HepG2 (cell line): Measurements from ENCODE around the gene CPT1B. TPM values are rescaled to one million over a fixed set of nuclear protein-coding genes. Genes with fewer than 3 reads are reported as not detected.

Source experiments
- ATAC-seq: fragments of 200-7000 bp; cut with Tn5 transposase; 3 replicates; pipeline ENCODE4 v1.9.1; 2020; ENCODE audit warnings: mild to moderate bottlenecking, moderate library complexity
- BruUV-seq: library from RNA; stranded (reverse); fragments of 400-500 nt; replicated peaks from 2 replicates; lab custom pipeline; 2021; lab: Mats Ljungman, UMichigan
- CTCF ChIA-PET: fragments of 300-600 bp; formaldehyde crosslinking; extraction: SDS; loops from one replicate; lab custom pipeline; 2021; ENCODE audit warnings: low total read pairs, inconsistent platforms, low intra/inter-chr PET ratio; lab: Yijun Ruan, JAX
- POLR2A ChIA-PET: fragments of 350-600 bp; sonication (Branson Sonifier 250); formaldehyde crosslinking; loops from one replicate; lab custom pipeline; 2020; ENCODE audit warnings: antibody characterized with exemption, inconsistent platforms; lab: Yijun Ruan, JAX
- DNase-seq: peaks from one replicate; pipeline ENCODE4 v3.0.0-alpha.2; 2015; ENCODE audit warnings: low spot score
- FAIRE-seq: peaks from 3 replicates; lab custom pipeline; 2011; peaks lifted over from hg19 to GRCh38; lab: Jason Lieb, UNC
- H2AFZ ChIP-seq: one replicate; pipeline ENCODE4 v1.6.1; 2011; ENCODE audit warnings: low read length, inconsistent platforms
- H3K27ac ChIP-seq: fragments of 300-600 bp; 3 replicates; pipeline ENCODE4 v1.8.0; 2011; ENCODE audit warnings: mixed run types, mild to moderate bottlenecking, mixed read lengths, low read length, inconsistent platforms; ENCODE audit not compliant: insufficient read depth; ENCODE audit errors: extremely low read length
- H3K27me3 ChIP-seq, 2 experiments: fragments of 200-600 bp in 1 of 2; 2 replicates in 1 of 2; 3 replicates in 1 of 2; pipeline versions ENCODE4 v1.6.0 to v1.8.0; 2011; ENCODE audit warnings: low read length in 2 of 2, mild to moderate bottlenecking in 2 of 2, moderate library complexity in 2 of 2, inconsistent platforms in 1 of 2; ENCODE audit not compliant: insufficient read depth in 2 of 2, control insufficient read depth in 1 of 2
- H3K36me3 ChIP-seq, 2 experiments: fragments of 200-600 bp in 1 of 2; replicated peaks in 1 of 2; 2 replicates in 1 of 2; 3 replicates in 1 of 2; pipeline versions ENCODE4 v1.5.1 to v1.8.0; 2011; ENCODE audit warnings: low read length in 2 of 2, inconsistent platforms in 1 of 2; ENCODE audit not compliant: insufficient read depth in 2 of 2, control insufficient read depth in 1 of 2
- H3K4me1 ChIP-seq: 2 replicates; pipeline ENCODE4 v1.5.1; 2012; ENCODE audit warnings: low read length, inconsistent platforms; ENCODE audit not compliant: insufficient read depth
- H3K4me2 ChIP-seq: 2 replicates; pipeline ENCODE4 v1.6.0; 2011; ENCODE audit warnings: low read depth, low read length, inconsistent platforms
- H3K4me3 ChIP-seq, 3 experiments: fragments of 200-600 bp in 1 of 3; sonication (generic), shearing (Covaris generic) in 1 of 3; replicated peaks in 1 of 3; 2 replicates each; pipeline ENCODE4 v1.5.1; 2011 to 2016; ENCODE audit warnings: low read length in 3 of 3, inconsistent platforms in 2 of 3, low read depth in 2 of 3, mild to moderate bottlenecking in 2 of 3, control low read depth in 1 of 3, mixed read lengths in 1 of 3; ENCODE audit not compliant: insufficient read depth in 1 of 3
- H3K79me2 ChIP-seq: one replicate; pipeline ENCODE4 v1.6.1; 2011; ENCODE audit warnings: low read length, inconsistent platforms; ENCODE audit not compliant: insufficient read depth
- H3K9ac ChIP-seq: 2 replicates; pipeline ENCODE4 v1.6.0; 2011; ENCODE audit warnings: mild to moderate bottlenecking, low read depth, low read length, inconsistent platforms; ENCODE audit not compliant: insufficient read depth
- H3K9me3 ChIP-seq: 2 replicates; pipeline ENCODE4 v1.5.1; 2012; ENCODE audit warnings: mild to moderate bottlenecking, low read length
- H4K20me1 ChIP-seq: 2 replicates; pipeline ENCODE4 v1.6.0; 2011; ENCODE audit warnings: inconsistent platforms, mild to moderate bottlenecking, low read length, moderate library complexity; ENCODE audit not compliant: insufficient read depth
- ARID3A ChIP-seq: IDR thresholded peaks from 2 replicates; pipeline ENCODE4 v1.6.1; 2012; ENCODE audit warnings: low read depth, low read length, improper control_type of control experiment
- BRF2 ChIP-seq: sonication (generic); formaldehyde crosslinking; IDR thresholded peaks from 2 replicates; pipeline ENCODE4 v1.8.1; 2022; ENCODE audit warnings: mild to moderate bottlenecking, missing genetic modification reagents
- DZIP1 ChIP-seq: sonication (generic); formaldehyde crosslinking; IDR thresholded peaks from 2 replicates; pipeline ENCODE4 v1.5.0; 2020; ENCODE audit warnings: mild to moderate bottlenecking, missing genetic modification reagents
- PHF5A ChIP-seq: IDR thresholded peaks from one replicate; pipeline ENCODE4 v1.6.1; 2018; ENCODE audit warnings: low read depth, missing genetic modification reagents; ENCODE audit not compliant: unreplicated experiment
- TMF1 ChIP-seq: sonication (generic); formaldehyde crosslinking; IDR thresholded peaks from 2 replicates; pipeline ENCODE4 v1.8.1; 2022; ENCODE audit warnings: low read depth, missing genetic modification reagents
- ZMAT3 ChIP-seq: sonication (generic); formaldehyde crosslinking; conservative IDR thresholded peaks from 2 replicates; pipeline ENCODE4 v1.7.0; 2021; ENCODE audit warnings: missing genetic modification reagents
- WGBS: methylation state at CpG from one replicate; pipeline ENCODE4 v1.1.6; 2017; ENCODE audit warnings: low lambda C conversion rate; 5-methylcytosine and 5-hydroxymethylcytosine counted together
- in situ Hi-C: cut with HindIII; loops from 2 replicates; pipeline ENCODE4 v1.10.0; 2017; ENCODE audit warnings: low pct_unique_long_range_greater_than_20kb; ENCODE audit not compliant: extremely low pct_ligation_motif_present
- intact Hi-C: fragments of 100-400 bp; cut with micrococcal nuclease; formaldehyde crosslinking; loops from one replicate; pipeline ENCODE4 v1.10.0; 2022; ENCODE audit not compliant: unreplicated experiment
- polyA plus RNA-seq, 8 experiments: library from polyadenylated mRNA; depleted of rRNA in 3 of 8; stranded (reverse) in 7 of 8; unstranded in 1 of 8; fragments of >200 nt; fragmentation: Illumina TruSeq in 4 of 8; extraction: Trizol in 4 of 8; gene quantifications; 2 replicates each; pipeline versions ENCODE4 v1.2.1 to v1.2.3, GENCODE V29; 2011 to 2016; ENCODE audit warnings: low read depth in 4 of 8, missing spikeins in 1 of 8, mixed read lengths in 1 of 8; ENCODE audit not compliant: insufficient read depth in 1 of 8
- total RNA-seq, 5 experiments: library from RNA; depleted of rRNA; stranded (reverse); fragments of >200 nt; fragmentation: Illumina TruSeq; extraction: Trizol; gene quantifications; 2 replicates each; pipeline ENCODE4 v1.2.3, GENCODE V29; 2016; ENCODE audit warnings: low read depth in 1 of 5
- TF ChIP-seq, protein P1 (sequence below): sonication (generic); formaldehyde crosslinking; IDR thresholded peaks from 2 replicates; pipeline ENCODE4 v1.9.0; 2021; ENCODE audit warnings: missing genetic modification reagents, borderline replicate concordance
- TF ChIP-seq, protein P2 (sequence below): sonication (generic); formaldehyde crosslinking; conservative IDR thresholded peaks from 2 replicates; pipeline ENCODE4 v1.4.0; 2020; ENCODE audit warnings: mild to moderate bottlenecking, missing genetic modification reagents, moderate library complexity
- TF ChIP-seq, protein P3 (sequence below): fragments of 450-650 bp; IDR thresholded peaks from 2 replicates; pipeline ENCODE4 v1.6.1; 2017

The CPT1B gene
- total and polyA plus RNA-seq, 2 of the 13 experiments (the other 11 are each of a cell fraction or from before 2014, with no cell fraction given), result 9.2 to 19.5 TPM

- H3K36me3 ChIP-seq, result peaks cover 19 to 55% of the 10 kb centered on the region in 2 experiments; a peak in 4 of 5 replicates
- H4K20me1 ChIP-seq, result peaks cover 19% of the 10 kb centered on the region
- no peak for ATAC-seq
- H3K79me2 ChIP-seq, result peaks cover 19% of the 10 kb centered on the region
- FAIRE-seq, result no peak
- intact Hi-C loops (no loop called here), in situ Hi-C loops (no loop called here)
- CTCF ChIA-PET, result no interaction called here
- no peak for DNase-seq
- peaks cover 16% of the 10 kb centered on the region for H3K4me1 ChIP-seq
- POLR2A ChIA-PET, result no interaction called here
- no peak overlapping the region for H3K4me3 ChIP-seq
- H3K27ac ChIP-seq, result no peak overlapping the region
- WGBS, result 100% methylated on average over 4 of the region's 10 CpGs
- no peak overlapping the region for H2AFZ ChIP-seq
- no TSS peak for BruUV-seq
- no peaks in the 10 kb centered on the region for H3K9me3 ChIP-seq
- H3K27me3 ChIP-seq, result no peaks in the 10 kb centered on the region
- H3K9ac ChIP-seq, result no peak overlapping the region
- H3K4me2 ChIP-seq, result no peak overlapping the region
- TF ChIP-seq, protein P1, sequence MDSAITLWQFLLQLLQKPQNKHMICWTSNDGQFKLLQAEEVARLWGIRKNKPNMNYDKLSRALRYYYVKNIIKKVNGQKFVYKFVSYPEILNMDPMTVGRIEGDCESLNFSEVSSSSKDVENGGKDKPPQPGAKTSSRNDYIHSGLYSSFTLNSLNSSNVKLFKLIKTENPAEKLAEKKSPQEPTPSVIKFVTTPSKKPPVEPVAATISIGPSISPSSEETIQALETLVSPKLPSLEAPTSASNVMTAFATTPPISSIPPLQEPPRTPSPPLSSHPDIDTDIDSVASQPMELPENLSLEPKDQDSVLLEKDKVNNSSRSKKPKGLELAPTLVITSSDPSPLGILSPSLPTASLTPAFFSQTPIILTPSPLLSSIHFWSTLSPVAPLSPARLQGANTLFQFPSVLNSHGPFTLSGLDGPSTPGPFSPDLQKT, result no peak
- TF ChIP-seq BRF2 (CRISPR knock-in tag), result no peak
- TF ChIP-seq, protein P2, sequence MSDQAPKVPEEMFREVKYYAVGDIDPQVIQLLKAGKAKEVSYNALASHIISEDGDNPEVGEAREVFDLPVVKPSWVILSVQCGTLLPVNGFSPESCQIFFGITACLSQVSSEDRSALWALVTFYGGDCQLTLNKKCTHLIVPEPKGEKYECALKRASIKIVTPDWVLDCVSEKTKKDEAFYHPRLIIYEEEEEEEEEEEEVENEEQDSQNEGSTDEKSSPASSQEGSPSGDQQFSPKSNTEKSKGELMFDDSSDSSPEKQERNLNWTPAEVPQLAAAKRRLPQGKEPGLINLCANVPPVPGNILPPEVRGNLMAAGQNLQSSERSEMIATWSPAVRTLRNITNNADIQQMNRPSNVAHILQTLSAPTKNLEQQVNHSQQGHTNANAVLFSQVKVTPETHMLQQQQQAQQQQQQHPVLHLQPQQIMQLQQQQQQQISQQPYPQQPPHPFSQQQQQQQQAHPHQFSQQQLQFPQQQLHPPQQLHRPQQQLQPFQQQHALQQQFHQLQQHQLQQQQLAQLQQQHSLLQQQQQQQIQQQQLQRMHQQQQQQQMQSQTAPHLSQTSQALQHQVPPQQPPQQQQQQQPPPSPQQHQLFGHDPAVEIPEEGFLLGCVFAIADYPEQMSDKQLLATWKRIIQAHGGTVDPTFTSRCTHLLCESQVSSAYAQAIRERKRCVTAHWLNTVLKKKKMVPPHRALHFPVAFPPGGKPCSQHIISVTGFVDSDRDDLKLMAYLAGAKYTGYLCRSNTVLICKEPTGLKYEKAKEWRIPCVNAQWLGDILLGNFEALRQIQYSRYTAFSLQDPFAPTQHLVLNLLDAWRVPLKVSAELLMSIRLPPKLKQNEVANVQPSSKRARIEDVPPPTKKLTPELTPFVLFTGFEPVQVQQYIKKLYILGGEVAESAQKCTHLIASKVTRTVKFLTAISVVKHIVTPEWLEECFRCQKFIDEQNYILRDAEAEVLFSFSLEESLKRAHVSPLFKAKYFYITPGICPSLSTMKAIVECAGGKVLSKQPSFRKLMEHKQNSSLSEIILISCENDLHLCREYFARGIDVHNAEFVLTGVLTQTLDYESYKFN (CRISPR knock-in tag), result no peak
- TF ChIP-seq ARID3A, result no peak
- no peak for TF ChIP-seq ZMAT3 (CRISPR knock-in tag)
- no peak for TF ChIP-seq PHF5A (CRISPR knock-in tag)
- TF ChIP-seq, protein P3, sequence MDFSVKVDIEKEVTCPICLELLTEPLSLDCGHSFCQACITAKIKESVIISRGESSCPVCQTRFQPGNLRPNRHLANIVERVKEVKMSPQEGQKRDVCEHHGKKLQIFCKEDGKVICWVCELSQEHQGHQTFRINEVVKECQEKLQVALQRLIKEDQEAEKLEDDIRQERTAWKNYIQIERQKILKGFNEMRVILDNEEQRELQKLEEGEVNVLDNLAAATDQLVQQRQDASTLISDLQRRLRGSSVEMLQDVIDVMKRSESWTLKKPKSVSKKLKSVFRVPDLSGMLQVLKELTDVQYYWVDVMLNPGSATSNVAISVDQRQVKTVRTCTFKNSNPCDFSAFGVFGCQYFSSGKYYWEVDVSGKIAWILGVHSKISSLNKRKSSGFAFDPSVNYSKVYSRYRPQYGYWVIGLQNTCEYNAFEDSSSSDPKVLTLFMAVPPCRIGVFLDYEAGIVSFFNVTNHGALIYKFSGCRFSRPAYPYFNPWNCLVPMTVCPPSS, result no peak
- no peak for TF ChIP-seq TMF1
- no peak for TF ChIP-seq DZIP1 (CRISPR knock-in tag)
These were observed 56.5 kb downstream of the CPT1B start for GRCh38 chr22:50521710-50522109.
